K562 (cell line): ENCODE results near the gene HCCS.

ENCODE experiments used
- JUNB ChIP-seq: fragments of 450-650 bp; formaldehyde crosslinking; conservative IDR thresholded peaks from 2 replicates; pipeline ENCODE4 v1.4.0; 2020; ENCODE audit warnings: mild to moderate bottlenecking
- SETDB1 ChIP-seq: IDR thresholded peaks from one replicate; pipeline ENCODE4 v1.6.1; 2012; ENCODE audit warnings: low read length, control low read depth, inconsistent platforms

DNA sequence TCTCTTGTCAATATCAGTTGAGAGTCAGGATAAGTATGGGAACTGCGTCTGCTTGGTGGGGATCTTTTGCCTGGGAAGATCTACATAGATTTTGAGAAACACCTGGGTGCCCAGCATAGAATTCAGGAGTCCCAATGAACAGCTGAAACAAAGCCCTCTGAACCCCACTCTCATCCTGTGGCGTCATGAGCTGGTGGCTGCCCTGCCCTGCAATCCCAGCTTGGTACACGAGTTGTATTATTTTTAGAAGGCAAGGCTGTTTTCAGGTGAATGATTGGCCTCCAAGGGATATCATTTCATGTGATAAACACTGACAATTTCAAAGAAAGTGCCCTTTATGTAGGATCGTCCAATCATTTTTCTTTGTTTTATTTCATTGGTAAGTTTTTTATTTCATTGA is 60.8 kb downstream of the HCCS start:
- no peak for TF ChIP-seq SETDB1
- TF ChIP-seq JUNB (CRISPR knock-in tag), result no peak
